ENCODE results near the gene TEX22.

- TF ChIP-seq GABPB1 (CRISPR knock-in tag; IDR thresholded peaks at IDR 0.05) = no peak
- TF ChIP-seq, protein P1, sequence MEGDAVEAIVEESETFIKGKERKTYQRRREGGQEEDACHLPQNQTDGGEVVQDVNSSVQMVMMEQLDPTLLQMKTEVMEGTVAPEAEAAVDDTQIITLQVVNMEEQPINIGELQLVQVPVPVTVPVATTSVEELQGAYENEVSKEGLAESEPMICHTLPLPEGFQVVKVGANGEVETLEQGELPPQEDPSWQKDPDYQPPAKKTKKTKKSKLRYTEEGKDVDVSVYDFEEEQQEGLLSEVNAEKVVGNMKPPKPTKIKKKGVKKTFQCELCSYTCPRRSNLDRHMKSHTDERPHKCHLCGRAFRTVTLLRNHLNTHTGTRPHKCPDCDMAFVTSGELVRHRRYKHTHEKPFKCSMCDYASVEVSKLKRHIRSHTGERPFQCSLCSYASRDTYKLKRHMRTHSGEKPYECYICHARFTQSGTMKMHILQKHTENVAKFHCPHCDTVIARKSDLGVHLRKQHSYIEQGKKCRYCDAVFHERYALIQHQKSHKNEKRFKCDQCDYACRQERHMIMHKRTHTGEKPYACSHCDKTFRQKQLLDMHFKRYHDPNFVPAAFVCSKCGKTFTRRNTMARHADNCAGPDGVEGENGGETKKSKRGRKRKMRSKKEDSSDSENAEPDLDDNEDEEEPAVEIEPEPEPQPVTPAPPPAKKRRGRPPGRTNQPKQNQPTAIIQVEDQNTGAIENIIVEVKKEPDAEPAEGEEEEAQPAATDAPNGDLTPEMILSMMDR (IDR thresholded peaks at IDR 0.05) = no peak
- no peak for TF ChIP-seq JUN (CRISPR knock-in tag; IDR thresholded peaks at IDR 0.05)
- no peak for TF ChIP-seq FOXK1 (CRISPR knock-in tag; IDR thresholded peaks at IDR 0.05)
- TF ChIP-seq, protein P2, sequence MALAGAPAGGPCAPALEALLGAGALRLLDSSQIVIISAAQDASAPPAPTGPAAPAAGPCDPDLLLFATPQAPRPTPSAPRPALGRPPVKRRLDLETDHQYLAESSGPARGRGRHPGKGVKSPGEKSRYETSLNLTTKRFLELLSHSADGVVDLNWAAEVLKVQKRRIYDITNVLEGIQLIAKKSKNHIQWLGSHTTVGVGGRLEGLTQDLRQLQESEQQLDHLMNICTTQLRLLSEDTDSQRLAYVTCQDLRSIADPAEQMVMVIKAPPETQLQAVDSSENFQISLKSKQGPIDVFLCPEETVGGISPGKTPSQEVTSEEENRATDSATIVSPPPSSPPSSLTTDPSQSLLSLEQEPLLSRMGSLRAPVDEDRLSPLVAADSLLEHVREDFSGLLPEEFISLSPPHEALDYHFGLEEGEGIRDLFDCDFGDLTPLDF (CRISPR knock-in tag; IDR thresholded peaks at IDR 0.05) = no peak
- TF ChIP-seq, protein P3, sequence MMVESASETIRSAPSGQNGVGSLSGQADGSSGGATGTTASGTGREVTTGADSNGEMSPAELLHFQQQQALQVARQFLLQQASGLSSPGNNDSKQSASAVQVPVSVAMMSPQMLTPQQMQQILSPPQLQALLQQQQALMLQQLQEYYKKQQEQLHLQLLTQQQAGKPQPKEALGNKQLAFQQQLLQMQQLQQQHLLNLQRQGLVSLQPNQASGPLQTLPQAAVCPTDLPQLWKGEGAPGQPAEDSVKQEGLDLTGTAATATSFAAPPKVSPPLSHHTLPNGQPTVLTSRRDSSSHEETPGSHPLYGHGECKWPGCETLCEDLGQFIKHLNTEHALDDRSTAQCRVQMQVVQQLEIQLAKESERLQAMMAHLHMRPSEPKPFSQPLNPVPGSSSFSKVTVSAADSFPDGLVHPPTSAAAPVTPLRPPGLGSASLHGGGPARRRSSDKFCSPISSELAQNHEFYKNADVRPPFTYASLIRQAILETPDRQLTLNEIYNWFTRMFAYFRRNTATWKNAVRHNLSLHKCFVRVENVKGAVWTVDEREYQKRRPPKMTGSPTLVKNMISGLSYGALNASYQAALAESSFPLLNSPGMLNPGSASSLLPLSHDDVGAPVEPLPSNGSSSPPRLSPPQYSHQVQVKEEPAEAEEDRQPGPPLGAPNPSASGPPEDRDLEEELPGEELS (CRISPR knock-in tag; IDR thresholded peaks at IDR 0.05) = no peak
- TF ChIP-seq, protein P4, sequence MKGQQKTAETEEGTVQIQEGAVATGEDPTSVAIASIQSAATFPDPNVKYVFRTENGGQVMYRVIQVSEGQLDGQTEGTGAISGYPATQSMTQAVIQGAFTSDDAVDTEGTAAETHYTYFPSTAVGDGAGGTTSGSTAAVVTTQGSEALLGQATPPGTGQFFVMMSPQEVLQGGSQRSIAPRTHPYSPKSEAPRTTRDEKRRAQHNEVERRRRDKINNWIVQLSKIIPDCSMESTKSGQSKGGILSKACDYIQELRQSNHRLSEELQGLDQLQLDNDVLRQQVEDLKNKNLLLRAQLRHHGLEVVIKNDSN (CRISPR knock-in tag; IDR thresholded peaks at IDR 0.05) = no peak
- TF ChIP-seq, protein P5, sequence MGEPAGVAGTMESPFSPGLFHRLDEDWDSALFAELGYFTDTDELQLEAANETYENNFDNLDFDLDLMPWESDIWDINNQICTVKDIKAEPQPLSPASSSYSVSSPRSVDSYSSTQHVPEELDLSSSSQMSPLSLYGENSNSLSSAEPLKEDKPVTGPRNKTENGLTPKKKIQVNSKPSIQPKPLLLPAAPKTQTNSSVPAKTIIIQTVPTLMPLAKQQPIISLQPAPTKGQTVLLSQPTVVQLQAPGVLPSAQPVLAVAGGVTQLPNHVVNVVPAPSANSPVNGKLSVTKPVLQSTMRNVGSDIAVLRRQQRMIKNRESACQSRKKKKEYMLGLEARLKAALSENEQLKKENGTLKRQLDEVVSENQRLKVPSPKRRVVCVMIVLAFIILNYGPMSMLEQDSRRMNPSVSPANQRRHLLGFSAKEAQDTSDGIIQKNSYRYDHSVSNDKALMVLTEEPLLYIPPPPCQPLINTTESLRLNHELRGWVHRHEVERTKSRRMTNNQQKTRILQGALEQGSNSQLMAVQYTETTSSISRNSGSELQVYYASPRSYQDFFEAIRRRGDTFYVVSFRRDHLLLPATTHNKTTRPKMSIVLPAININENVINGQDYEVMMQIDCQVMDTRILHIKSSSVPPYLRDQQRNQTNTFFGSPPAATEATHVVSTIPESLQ (CRISPR knock-in tag; IDR thresholded peaks at IDR 0.05) = no peak
- TF ChIP-seq NR1H2 (CRISPR knock-in tag; IDR thresholded peaks at IDR 0.05) = no peak
- TF ChIP-seq ZNF416 (CRISPR knock-in tag; IDR thresholded peaks at IDR 0.05) = no peak
Measured at GRCh38 chr14:105374389-105374788, 23.9 kb upstream of the TEX22 start.

All from WTC11 (cell line).